Neuronal stem cell (in vitro differentiated cells): ENCODE results near the gene CIRBP.
"Not testable (repeated sequence)": the region's sequence is repeated elsewhere in the genome, so short reads cannot be mapped to it uniquely, and the experiment has no call there.

ENCODE experiments used
- DNase-seq: peaks from one replicate; pipeline ENCODE4 v3.0.0-alpha.2; 2013; ENCODE audit warnings: low spot score
- H2AFZ ChIP-seq: one replicate; pipeline ENCODE4 v1.6.1; 2013; ENCODE audit warnings: mild to moderate bottlenecking, low read length, inconsistent platforms
- H2AK5ac ChIP-seq: 2 replicates; pipeline ENCODE4 v1.6.1; 2013; ENCODE audit warnings: low read depth, mild to moderate bottlenecking, inconsistent platforms, low read length, moderate library complexity, mixed read lengths
- H2BK120ac ChIP-seq: 2 replicates; pipeline ENCODE4 v1.6.1; 2013; ENCODE audit warnings: low read depth, mild to moderate bottlenecking, inconsistent platforms, low read length, moderate library complexity, mixed read lengths
- H2BK12ac ChIP-seq: one replicate; pipeline ENCODE4 v1.6.1; 2013; ENCODE audit warnings: low read length, inconsistent platforms
- H2BK15ac ChIP-seq: 2 replicates; pipeline ENCODE4 v1.6.1; 2013; ENCODE audit warnings: mild to moderate bottlenecking, low read length, inconsistent platforms, mixed read lengths
- H2BK5ac ChIP-seq: one replicate; pipeline ENCODE4 v1.6.1; 2013; ENCODE audit warnings: inconsistent platforms, mild to moderate bottlenecking, low read length, moderate library complexity
- H3K14ac ChIP-seq: one replicate; pipeline ENCODE4 v1.6.1; 2013; ENCODE audit warnings: low read length, inconsistent platforms
- H3K18ac ChIP-seq: 2 replicates; pipeline ENCODE4 v1.6.1; 2013; ENCODE audit warnings: low read length, inconsistent platforms
- H3K23ac ChIP-seq: 2 replicates; pipeline ENCODE4 v1.6.1; 2013; ENCODE audit warnings: low read depth, mild to moderate bottlenecking, mixed read lengths, low read length, inconsistent platforms; ENCODE audit not compliant: poor library complexity
- H3K27ac ChIP-seq: replicated peaks from 3 replicates; pipeline ENCODE4 v1.5.1; 2013; ENCODE audit warnings: low read length, inconsistent platforms
- H3K27me3 ChIP-seq, 3 experiments: 2 replicates each; pipeline ENCODE4 v1.6.1; 2013; ENCODE audit warnings: low read length in 3 of 3, mild to moderate bottlenecking in 2 of 3, inconsistent platforms in 1 of 3, low read depth in 1 of 3, mixed read lengths in 1 of 3, moderate library complexity in 1 of 3; ENCODE audit not compliant: control insufficient read depth in 3 of 3, insufficient read depth in 3 of 3
- H3K36me3 ChIP-seq, 2 donors: replicated peaks in 1 of 2; 2 replicates each; pipeline ENCODE4 v1.6.1; 2013; ENCODE audit warnings: low read length in 2 of 2; ENCODE audit not compliant: control insufficient read depth in 2 of 2, insufficient read depth in 2 of 2
- H3K4ac ChIP-seq: 2 replicates; pipeline ENCODE4 v1.6.1; 2013; ENCODE audit warnings: inconsistent platforms, mild to moderate bottlenecking, low read length, moderate library complexity
- H3K4me1 ChIP-seq, 2 donors: 1 replicate in 1 of 2; 2 replicates in 1 of 2; pipeline ENCODE4 v1.6.1; 2013; ENCODE audit warnings: low read length in 2 of 2, low read depth in 1 of 2; ENCODE audit not compliant: control insufficient read depth in 2 of 2, insufficient read depth in 1 of 2
- H3K4me2 ChIP-seq: one replicate; pipeline ENCODE4 v1.6.1; 2013; ENCODE audit warnings: mild to moderate bottlenecking, low read length, inconsistent platforms; ENCODE audit not compliant: insufficient read depth, poor library complexity, severe bottlenecking
- H3K4me3 ChIP-seq, 2 donors: 2 replicates each; pipeline ENCODE4 v1.5.1; 2013; ENCODE audit warnings: low read length in 2 of 2, mild to moderate bottlenecking in 2 of 2, inconsistent platforms in 1 of 2, moderate library complexity in 1 of 2
- H3K79me1 ChIP-seq: one replicate; pipeline ENCODE4 v1.6.1; 2013; ENCODE audit warnings: low read depth, mild to moderate bottlenecking, inconsistent platforms, low read length, moderate library complexity
- H3K9ac ChIP-seq: one replicate; pipeline ENCODE4 v1.6.1; 2013; ENCODE audit warnings: mild to moderate bottlenecking, low read depth, low read length, inconsistent platforms; ENCODE audit not compliant: poor library complexity
- H3K9me3 ChIP-seq, 2 donors: replicated peaks in 1 of 2; 2 replicates each; pipeline versions ENCODE3 to v1.6.1; 2013; ENCODE audit warnings: low read length in 2 of 2, mild to moderate bottlenecking in 2 of 2, inconsistent platforms in 1 of 2, low read depth in 1 of 2, mixed read lengths in 1 of 2, moderate library complexity in 1 of 2; ENCODE audit not compliant: control insufficient read depth in 2 of 2, insufficient read depth in 1 of 2
- H4K8ac ChIP-seq: one replicate; pipeline ENCODE4 v1.6.1; 2013; ENCODE audit warnings: low read depth, mild to moderate bottlenecking, inconsistent platforms, low read length, moderate library complexity
- H4K91ac ChIP-seq: one replicate; pipeline ENCODE4 v1.6.1; 2013; ENCODE audit warnings: low read length, low read depth, mild to moderate bottlenecking, inconsistent platforms; ENCODE audit not compliant: poor library complexity
- WGBS, 2 donors: extraction: QIAGEN DNeasy Blood & Tissue Kit; methylation state at CpG; one replicate each; pipeline ENCODE4 v1.1.7; 2013; ENCODE audit warnings: missing lambda C conversion rate in 2 of 2, mixed read lengths in 1 of 2; ENCODE audit not compliant: insufficient read length in 2 of 2, insufficient replicate concordance in 1 of 2; ENCODE audit errors: extremely low coverage in 2 of 2; 5-methylcytosine and 5-hydroxymethylcytosine counted together

Gene CIRBP

GRCh38 chr19:1318678-1319471 is 49.7 kb downstream of the CIRBP start:
- WGBS, 2 donors = no CpG with 5 or more reads among the region's 46 CpGs
- Histone ChIP-seq H3K4me2 (peak overlapping the region; percentile 39), H2AFZ (peak overlapping the region; percentile 89), H3K18ac (peak overlapping the region; percentile 87), H2BK5ac (no peak overlapping the region), H3K4ac (no peak overlapping the region), H2BK12ac (no peak overlapping the region), H3K14ac (no peak overlapping the region), H3K36me3 (no peaks in the 10 kb centered on the region), H3K9ac (no peak overlapping the region), H4K8ac (no peak overlapping the region), H2AK5ac (no peak overlapping the region), H3K79me1 (no peaks in the 10 kb centered on the region), H2BK15ac (no peak overlapping the region), H2BK120ac (no peak overlapping the region), H4K91ac (no peak overlapping the region), H3K4me3 (no peak overlapping the region), H3K9me3 (no peaks in the 10 kb centered on the region), H3K23ac (no peak overlapping the region), H3K27me3 (peaks cover 0 to 57% (median 9%) of the 10 kb centered on the region in 3 experiments), H3K4me1 (peaks cover 10 to 11% of the 10 kb centered on the region in 2 donors), H3K27ac (peak overlapping the region; percentile 13)
- no peak for DNase-seq

- not testable (repeated sequence) for H3K9me3 ChIP-seq, H3K4me1 ChIP-seq, H4K8ac ChIP-seq, H3K4me3 ChIP-seq, H3K36me3 ChIP-seq, H2BK120ac ChIP-seq, DNase-seq, H2AFZ ChIP-seq, H3K23ac ChIP-seq, H3K79me1 ChIP-seq, H3K4me2 ChIP-seq, H2BK12ac ChIP-seq, H2BK5ac ChIP-seq, H3K14ac ChIP-seq, H3K4ac ChIP-seq, H4K91ac ChIP-seq, H3K27ac ChIP-seq, H3K18ac ChIP-seq, H2BK15ac ChIP-seq, H3K9ac ChIP-seq
- Histone ChIP-seq H3K27me3 (peaks cover 0 to 47% (median 9%) of the 10 kb centered on the region in 3 experiments), H2AK5ac (peak overlapping the region; percentile 88)
- WGBS, 2 donors = no CpG with 5 or more reads among the region's 3 CpGs
Observed at GRCh38 chr19:1320282-1320650, 51.1 kb downstream of the CIRBP start.

DNA sequence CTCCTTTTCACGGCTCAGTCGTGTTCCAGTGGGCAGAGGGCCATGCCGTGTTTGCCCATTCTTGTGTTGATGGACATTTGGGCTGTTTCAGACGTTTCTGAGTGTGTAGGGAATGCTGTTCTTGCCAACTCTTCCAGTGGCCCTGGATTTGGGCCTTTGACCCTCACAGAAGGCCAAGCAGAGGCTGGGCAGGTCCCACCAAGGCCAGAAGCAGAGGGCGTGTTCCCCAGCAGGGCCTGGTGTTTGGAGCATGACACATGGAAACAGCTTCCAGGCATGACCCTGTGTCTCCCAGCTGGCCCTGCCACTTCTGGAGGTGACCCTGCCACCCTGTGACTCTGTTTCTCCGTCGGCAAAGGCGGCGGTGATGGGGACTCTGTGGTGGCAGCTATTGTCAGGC is 52.4 kb downstream of the CIRBP start:
- WGBS, 2 donors = no CpG with 5 or more reads among the region's 9 CpGs
- H2BK120ac ChIP-seq = no peak overlapping the region
- no peaks in the 10 kb centered on the region for H3K36me3 ChIP-seq
- H2BK12ac ChIP-seq = peak overlapping the region; percentile 44
- DNase-seq = no peak
- H4K91ac ChIP-seq = no peak overlapping the region
- no peak overlapping the region for H2BK5ac ChIP-seq
- peaks cover 0 to 35% (median 1%) of the 10 kb centered on the region in 3 experiments for H3K27me3 ChIP-seq
- peak overlapping the region; percentile 76 for H2AK5ac ChIP-seq
- peak overlapping the region; percentile 69 for H2BK15ac ChIP-seq
- peak overlapping the region; percentile 61 for H3K14ac ChIP-seq
- no peak overlapping the region for H3K4me2 ChIP-seq
- no peaks in the 10 kb centered on the region for H3K9me3 ChIP-seq
- peak overlapping the region; percentile 24 for H3K4ac ChIP-seq
- no peak overlapping the region for H3K23ac ChIP-seq
- H3K4me3 ChIP-seq = peak overlapping the region in 1 of 2 donors; percentile 51
- no peak overlapping the region for H3K9ac ChIP-seq
- H3K4me1 ChIP-seq = peaks cover 9 to 11% of the 10 kb centered on the region in 2 donors
- no peaks in the 10 kb centered on the region for H3K79me1 ChIP-seq
- no peak overlapping the region for H3K27ac ChIP-seq
- H4K8ac ChIP-seq = no peak overlapping the region
- no peak overlapping the region for H2AFZ ChIP-seq
- peak overlapping the region; percentile 38 for H3K18ac ChIP-seq

- Histone ChIP-seq H3K4me2 (no peak overlapping the region), H2BK120ac (no peak overlapping the region), H3K36me3 (no peaks in the 10 kb centered on the region), H3K18ac (peak overlapping the region; percentile 72), H3K27ac (no peak overlapping the region), H4K8ac (no peak overlapping the region), H2BK5ac (peak overlapping the region; percentile 24), H3K4me1 (peaks cover 9 to 11% of the 10 kb centered on the region in 2 donors), H3K9me3 (no peaks in the 10 kb centered on the region), H2BK15ac (peak overlapping the region; percentile 93), H2BK12ac (peak overlapping the region; percentile 73), H3K14ac (no peak overlapping the region), H4K91ac (no peak overlapping the region), H2AFZ (no peak overlapping the region), H3K4ac (no peak overlapping the region), H3K23ac (no peak overlapping the region), H3K9ac (no peak overlapping the region), H3K27me3 (peaks cover 0 to 26% (median 0%) of the 10 kb centered on the region in 3 experiments), H3K4me3 (no peak overlapping the region), H3K79me1 (no peaks in the 10 kb centered on the region), H2AK5ac (peak overlapping the region; percentile 71)
- no CpG with 5 or more reads among the region's 16 CpGs for WGBS, 2 donors
- no peak for DNase-seq
Observed at GRCh38 chr19:1322198-1322981, 53.3 kb downstream of the CIRBP start.
